SU-DHL-6 (cell line): ENCODE data around the gene EPHB2.

Experiments
- H2AFZ ChIP-seq: fragments of 200-600 bp; sonication (generic); 2 replicates; pipeline ENCODE4 v1.6.1; 2014; ENCODE audit warnings: low read depth, mild to moderate bottlenecking, moderate library complexity, mixed read lengths, antibody characterized with exemption, low read length; ENCODE audit not compliant: severe bottlenecking
- H3F3A ChIP-seq: fragments of 200-600 bp; shearing (Covaris generic); 2 replicates; pipeline ENCODE4 v1.6.0; 2016; ENCODE audit warnings: antibody characterized with exemption, mild to moderate bottlenecking; ENCODE audit not compliant: insufficient read depth
- H3K27ac ChIP-seq: fragments of 200-600 bp; sonication (generic); 2 replicates; pipeline ENCODE4 v1.5.1; 2016; ENCODE audit warnings: low read depth, mild to moderate bottlenecking, low read length, moderate library complexity, mixed read lengths
- H3K27me3 ChIP-seq: fragments of 200-600 bp; sonication (generic), shearing (Covaris generic); 2 replicates; pipeline ENCODE4 v1.6.0; 2014; ENCODE audit warnings: mild to moderate bottlenecking, low read length
- H3K36me3 ChIP-seq: fragments of 200-600 bp; sonication (generic); 2 replicates; pipeline ENCODE4 v1.6.1; 2014; ENCODE audit warnings: mild to moderate bottlenecking, low read length, mixed read lengths
- H3K4me2 ChIP-seq: fragments of 300-600, 200-600 bp; shearing (Covaris generic), sonication (generic); 2 replicates; pipeline ENCODE4 v1.6.0; 2014; ENCODE audit warnings: low read length, low read depth, mild to moderate bottlenecking; ENCODE audit not compliant: poor library complexity, severe bottlenecking
- H3K4me3 ChIP-seq: fragments of 200-600 bp; sonication (generic); 2 replicates; pipeline ENCODE4 v1.5.1; 2014; ENCODE audit warnings: antibody characterized with exemption, low read length, mild to moderate bottlenecking, mixed read lengths; ENCODE audit not compliant: insufficient read depth, poor library complexity, severe bottlenecking
- H3K79me2 ChIP-seq: fragments of 200-600 bp; sonication (generic); 2 replicates; pipeline ENCODE4 v1.6.1; 2014; ENCODE audit warnings: mild to moderate bottlenecking, low read length, moderate library complexity; ENCODE audit not compliant: insufficient read depth
- H3K9ac ChIP-seq: fragments of 200-600 bp; sonication (generic); 2 replicates; pipeline ENCODE4 v1.7.0; 2014; ENCODE audit warnings: mild to moderate bottlenecking, low read length
- H3K9me2 ChIP-seq: fragments of 200-600 bp; sonication (generic); replicated peaks from 2 replicates; pipeline ENCODE4 v1.6.1; 2014; ENCODE audit warnings: low read length; ENCODE audit not compliant: insufficient read depth
- H3K9me3 ChIP-seq: fragments of 200-600 bp; sonication (generic); 2 replicates; pipeline ENCODE4 v1.6.1; 2014; ENCODE audit warnings: low read length, mixed read lengths; ENCODE audit not compliant: insufficient read depth
- H4K20me1 ChIP-seq: fragments of 200-600 bp; sonication (generic); 2 replicates; pipeline ENCODE4 v1.6.1; 2014; ENCODE audit warnings: low read depth, mild to moderate bottlenecking, antibody characterized with exemption, low read length, moderate library complexity, mixed read lengths
- CTCF ChIP-seq: fragments of 200-600 bp; sonication (generic); IDR thresholded peaks from one replicate; pipeline ENCODE4 v1.5.1; 2017; ENCODE audit warnings: antibody characterized with exemption, mild to moderate bottlenecking, low read length, moderate library complexity; ENCODE audit not compliant: insufficient read depth, poor library complexity, severe bottlenecking
- EZH2phosphoT487 ChIP-seq: fragments of 200-600 bp; sonication (generic), shearing (Covaris generic); conservative IDR thresholded peaks from 2 replicates; pipeline ENCODE4 v1.6.1; 2018; ENCODE audit warnings: mild to moderate bottlenecking, antibody characterized with exemption, low read length, moderate library complexity, mixed read lengths

EPHB2 gene

GRCh38 chr1:22935433-22935832, 224.8 kb downstream of the EPHB2 start:
- H3K79me2 ChIP-seq = no peaks in the 10 kb centered on the region
- no peaks in the 10 kb centered on the region for H3K9me2 ChIP-seq
- H3K9ac ChIP-seq = no peak overlapping the region
- no peak overlapping the region for H3K4me2 ChIP-seq
- H3K9me3 ChIP-seq = 0 out of 2 replicates have a peak, but pooled peaks cover 9% of the 10 kb centered on the region
- no peaks in the 10 kb centered on the region for H3F3A ChIP-seq
- no peaks in the 10 kb centered on the region for H3K27me3 ChIP-seq
- TF ChIP-seq EZH2phosphoT487 (no peak), CTCF (no peak)
- H2AFZ ChIP-seq = no peak overlapping the region
- H3K36me3 ChIP-seq = no peaks in the 10 kb centered on the region
- H3K27ac ChIP-seq = no peak overlapping the region
- H4K20me1 ChIP-seq = no peaks in the 10 kb centered on the region
- no peak overlapping the region for H3K4me3 ChIP-seq

- Histone ChIP-seq H3K36me3 (no peaks in the 10 kb centered on the region), H3K9me2 (no peaks in the 10 kb centered on the region), H3K9ac (no peak overlapping the region), H3K27me3 (no peaks in the 10 kb centered on the region), H3K4me2 (no peak overlapping the region), H3F3A (no peaks in the 10 kb centered on the region), H3K27ac (no peak overlapping the region), H3K9me3 (peaks cover 17% of the 10 kb centered on the region; the same call in 1 of the 2 replicates), H3K79me2 (no peaks in the 10 kb centered on the region), H2AFZ (no peak overlapping the region), H3K4me3 (no peak overlapping the region), H4K20me1 (no peaks in the 10 kb centered on the region)
- TF ChIP-seq CTCF (no peak), EZH2phosphoT487 (no peak)
Observed at GRCh38 chr1:22936681-22937080, 226.0 kb downstream of the EPHB2 start.

- Histone ChIP-seq H2AFZ (no peak overlapping the region), H3K9ac (no peak overlapping the region), H3K79me2 (no peaks in the 10 kb centered on the region), H3K27ac (no peak overlapping the region), H3K9me3 (peaks cover 17% of the 10 kb centered on the region; the same call in 1 of the 2 replicates), H4K20me1 (no peaks in the 10 kb centered on the region), H3K36me3 (no peaks in the 10 kb centered on the region), H3K27me3 (no peaks in the 10 kb centered on the region), H3K4me2 (no peak overlapping the region), H3K4me3 (no peak overlapping the region), H3K9me2 (no peaks in the 10 kb centered on the region), H3F3A (no peaks in the 10 kb centered on the region)
- TF ChIP-seq CTCF (no peak), EZH2phosphoT487 (no peak)
Observed at GRCh38 chr1:22941257-22941656, 230.6 kb downstream of the EPHB2 start.
